Measurements from ENCODE around the gene PGLYRP4.

The PGLYRP4 gene

GRCh38 chr1:153362187-153362775 lies 13.6 kb upstream of the PGLYRP4 start:
- Histone ChIP-seq H3K36me3 (no peaks in the 10 kb centered on the region), H3K27me3 (peaks cover 0 to 10% of the 10 kb centered on the region in 2 donors), H3K4me1 (peaks cover 0 to 6% (median 0%) of the 10 kb centered on the region in 4 donors), H3K4me3 (no peak overlapping the region), H3K9me3 (no peaks in the 10 kb centered on the region), H3K27ac (no peak overlapping the region)
- intact Hi-C loops (cut with DNase I; ENCODE audit: low total_unique reads), result no loop called here
- TF ChIP-seq, protein P1, sequence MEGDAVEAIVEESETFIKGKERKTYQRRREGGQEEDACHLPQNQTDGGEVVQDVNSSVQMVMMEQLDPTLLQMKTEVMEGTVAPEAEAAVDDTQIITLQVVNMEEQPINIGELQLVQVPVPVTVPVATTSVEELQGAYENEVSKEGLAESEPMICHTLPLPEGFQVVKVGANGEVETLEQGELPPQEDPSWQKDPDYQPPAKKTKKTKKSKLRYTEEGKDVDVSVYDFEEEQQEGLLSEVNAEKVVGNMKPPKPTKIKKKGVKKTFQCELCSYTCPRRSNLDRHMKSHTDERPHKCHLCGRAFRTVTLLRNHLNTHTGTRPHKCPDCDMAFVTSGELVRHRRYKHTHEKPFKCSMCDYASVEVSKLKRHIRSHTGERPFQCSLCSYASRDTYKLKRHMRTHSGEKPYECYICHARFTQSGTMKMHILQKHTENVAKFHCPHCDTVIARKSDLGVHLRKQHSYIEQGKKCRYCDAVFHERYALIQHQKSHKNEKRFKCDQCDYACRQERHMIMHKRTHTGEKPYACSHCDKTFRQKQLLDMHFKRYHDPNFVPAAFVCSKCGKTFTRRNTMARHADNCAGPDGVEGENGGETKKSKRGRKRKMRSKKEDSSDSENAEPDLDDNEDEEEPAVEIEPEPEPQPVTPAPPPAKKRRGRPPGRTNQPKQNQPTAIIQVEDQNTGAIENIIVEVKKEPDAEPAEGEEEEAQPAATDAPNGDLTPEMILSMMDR (IDR thresholded peaks at IDR 0.05), result no peak
- peak in 1 of 2 donors; percentile 19 for DNase-seq

DNA sequence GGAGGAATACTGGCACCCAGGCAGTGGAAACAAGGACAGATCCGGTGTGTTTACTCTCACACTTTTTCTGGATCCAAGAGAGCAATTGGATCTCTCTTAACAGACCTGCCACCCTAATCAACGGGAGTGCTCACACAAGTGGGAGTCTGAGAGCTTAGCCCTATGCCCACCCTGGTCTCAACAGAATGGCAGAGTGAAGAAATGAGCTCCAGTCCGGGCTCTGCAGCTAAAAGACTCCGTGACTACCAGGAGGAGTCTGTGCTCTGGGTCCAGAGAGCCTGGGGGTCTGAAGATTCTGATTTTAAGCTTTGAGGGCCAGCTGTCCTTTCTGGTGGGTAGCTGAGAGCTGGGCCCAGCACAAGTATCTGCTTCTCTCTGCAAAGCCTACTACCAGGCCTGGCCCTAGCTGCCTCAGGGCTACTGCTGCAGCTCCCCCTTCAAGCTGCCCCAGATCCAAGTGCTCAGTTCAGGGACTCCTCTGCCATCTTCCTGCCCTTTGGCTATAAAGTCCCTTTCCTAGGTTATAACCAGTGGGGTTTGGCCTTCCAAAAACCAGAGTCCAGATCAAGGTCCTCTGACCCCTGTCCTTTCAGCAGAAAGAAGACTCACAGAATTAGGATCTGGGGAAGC lies 13.0 kb upstream of the PGLYRP4 start:
- peaks cover 0 to 10% of the 10 kb centered on the region in 2 donors for H3K27me3 ChIP-seq
- peak in 1 of 2 donors; percentile 10 for DNase-seq
- intact Hi-C loops (cut with DNase I; ENCODE audit: low total_unique reads), result no loop called here
- TF ChIP-seq, protein P1 (IDR thresholded peaks at IDR 0.05), result no peak
- peaks cover 0 to 6% (median 0%) of the 10 kb centered on the region in 4 donors for H3K4me1 ChIP-seq
- H3K4me3 ChIP-seq, result no peak overlapping the region
- H3K27ac ChIP-seq, result no peak overlapping the region
- no peaks in the 10 kb centered on the region for H3K36me3 ChIP-seq
- no peaks in the 10 kb centered on the region for H3K9me3 ChIP-seq

- TF ChIP-seq, protein P1 (IDR thresholded peaks at IDR 0.05), result no peak
- H3K36me3 ChIP-seq, result no peaks in the 10 kb centered on the region
- H3K27me3 ChIP-seq, result peaks cover 0 to 8% of the 10 kb centered on the region in 2 donors
- intact Hi-C loops (cut with DNase I; ENCODE audit: low total_unique reads), result no loop called here
- H3K4me3 ChIP-seq, result no peak overlapping the region
- DNase-seq, result peak in 1 of 2 donors; percentile 43
- H3K4me1 ChIP-seq, result peaks cover 0 to 4% (median 0%) of the 10 kb centered on the region in 4 donors
- H3K9me3 ChIP-seq, result no peaks in the 10 kb centered on the region
- H3K27ac ChIP-seq, result no peak overlapping the region
Observed at GRCh38 chr1:153360592-153361479, 12.2 kb upstream of the PGLYRP4 start.

DNA sequence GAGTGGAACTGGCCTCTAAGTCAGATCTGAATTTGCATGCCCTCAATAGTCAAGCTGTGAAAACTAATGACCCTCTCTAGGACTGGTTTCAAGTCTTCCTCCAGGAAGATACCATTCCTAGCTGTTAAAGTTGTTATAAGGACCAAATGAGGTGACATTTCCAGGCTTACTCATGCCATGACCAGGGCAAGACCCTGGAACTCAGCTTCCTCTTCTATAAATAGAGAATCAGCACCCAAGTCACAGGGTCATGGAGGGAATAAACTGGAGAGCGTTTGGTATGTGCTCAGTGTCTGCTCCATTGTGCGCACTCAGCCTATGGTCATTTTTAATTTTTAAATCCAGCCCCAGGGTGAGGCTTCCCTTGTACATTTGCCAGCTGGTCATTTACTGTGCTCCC lies 11.5 kb upstream of the PGLYRP4 start:
- no peak overlapping the region for H3K27ac ChIP-seq
- no peaks in the 10 kb centered on the region for H3K4me1 ChIP-seq
- no peaks in the 10 kb centered on the region for H3K9me3 ChIP-seq
- peaks cover 0 to 4% of the 10 kb centered on the region in 2 donors for H3K27me3 ChIP-seq
- peak in 1 of 2 donors; percentile 5 for DNase-seq
- TF ChIP-seq, protein P1 (IDR thresholded peaks at IDR 0.05), result no peak
- no peak overlapping the region for H3K4me3 ChIP-seq
- H3K36me3 ChIP-seq, result no peaks in the 10 kb centered on the region
- intact Hi-C loops (cut with DNase I; ENCODE audit: low total_unique reads), result no loop called here

DNA sequence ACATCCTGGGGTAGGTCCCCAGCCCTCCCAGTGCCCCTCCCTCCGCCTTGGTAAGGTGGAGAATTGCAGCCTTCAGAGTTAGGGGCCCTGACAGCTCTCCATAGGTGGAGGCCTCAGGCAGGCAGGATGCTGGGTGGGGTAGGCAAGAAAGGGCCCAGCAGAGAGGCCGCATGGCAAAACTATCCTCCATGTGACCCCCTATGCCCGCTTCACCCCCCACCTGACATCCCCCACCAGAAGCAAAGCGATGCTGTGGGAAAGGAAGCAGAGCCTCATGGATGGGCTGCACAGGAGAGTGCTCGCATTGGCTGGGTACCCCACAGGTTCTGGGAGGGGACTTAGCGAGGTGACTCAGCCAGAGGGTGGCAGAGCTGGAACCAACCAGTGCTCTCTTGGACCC lies 10.6 kb upstream of the PGLYRP4 start:
- no peaks in the 10 kb centered on the region for H3K9me3 ChIP-seq
- no peak for DNase-seq
- no peaks in the 10 kb centered on the region for H3K36me3 ChIP-seq
- no peak overlapping the region for H3K27ac ChIP-seq
- no peak overlapping the region for H3K4me3 ChIP-seq
- H3K27me3 ChIP-seq, result no peaks in the 10 kb centered on the region
- intact Hi-C loops (cut with DNase I; ENCODE audit: low total_unique reads), result no loop called here
- no peaks in the 10 kb centered on the region for H3K4me1 ChIP-seq
- TF ChIP-seq, protein P1 (IDR thresholded peaks at IDR 0.05), result no peak
